Neural progenitor cell (in vitro differentiated cells): ENCODE measurements around the gene MEOX1.

Experiments
- CTCF ChIP-seq: fragments of 200-600 bp; sonication (generic); IDR thresholded peaks from 2 replicates; pipeline ENCODE4 v1.5.1; 2017; ENCODE audit warnings: antibody characterized with exemption, mild to moderate bottlenecking
- EZH2 ChIP-seq: fragments of 200-600 bp; sonication (generic); IDR thresholded peaks from 2 replicates; pipeline ENCODE4 v1.6.1; 2017; ENCODE audit warnings: antibody characterized with exemption, mild to moderate bottlenecking, moderate library complexity

- TF ChIP-seq CTCF (no peak), EZH2 (no peak)
Observed at GRCh38 chr17:43680461-43680860, 18.7 kb upstream of the MEOX1 start.
